H1 (cell line): Measurements from ENCODE around the gene ANKRD40. TPM values are rescaled to one million over a fixed set of nuclear protein-coding genes. Genes with fewer than 3 reads are reported as not detected.

Experiments
- CTCF ChIA-PET: fragments of 300-600 bp; sonication (Branson Sonifier 250); formaldehyde crosslinking; loops from one replicate; lab custom pipeline; 2021; ENCODE audit not compliant: partially characterized antibody; lab: Charles Lee
- POLR2A ChIA-PET: fragments of 300-600 bp; sonication (Branson Sonifier 250); formaldehyde crosslinking; loops from one replicate; lab custom pipeline; 2021; ENCODE audit warnings: inconsistent platforms; ENCODE audit not compliant: partially characterized antibody; lab: Charles Lee
- DNase-seq, 2 experiments: peaks; one replicate each; pipeline versions ENCODE4 v3.0.0 to v3.0.0-alpha.2; 2010 to 2022; ENCODE audit warnings: low spot score in 2 of 2, low read depth in 1 of 2, mixed read lengths in 1 of 2
- FAIRE-seq: peaks from 2 replicates; lab custom pipeline; 2011; peaks lifted over from hg19 to GRCh38; lab: Jason Lieb, UNC
- H2AFZ ChIP-seq: 2 replicates; pipeline ENCODE4 v1.8.1; 2012; ENCODE audit warnings: low read length, inconsistent platforms
- H2AK5ac ChIP-seq: 2 replicates; pipeline ENCODE4 v1.6.1; 2013; ENCODE audit warnings: low read depth, low read length
- H2BK120ac ChIP-seq: replicated peaks from 2 replicates; pipeline ENCODE3; 2013; ENCODE audit warnings: low read depth, low read length, inconsistent platforms
- H2BK12ac ChIP-seq: 2 replicates; pipeline ENCODE4 v1.6.1; 2013; ENCODE audit warnings: low read depth, low read length
- H2BK15ac ChIP-seq: 2 replicates; pipeline ENCODE4 v1.6.1; 2013; ENCODE audit warnings: low read length
- H2BK20ac ChIP-seq: 2 replicates; pipeline ENCODE4 v1.6.1; 2013; ENCODE audit warnings: low read length
- H2BK5ac ChIP-seq: 2 replicates; pipeline ENCODE4 v1.6.1; 2013; ENCODE audit warnings: low read depth, low read length
- H3K14ac ChIP-seq: 2 replicates; pipeline ENCODE4 v1.6.1; 2013; ENCODE audit warnings: inconsistent platforms; ENCODE audit not compliant: insufficient read length
- H3K18ac ChIP-seq: 2 replicates; pipeline ENCODE4 v1.6.1; 2013; ENCODE audit warnings: low read length; ENCODE audit errors: extremely low read depth
- H3K23ac ChIP-seq: 2 replicates; pipeline ENCODE4 v1.6.1; 2013; ENCODE audit warnings: inconsistent platforms; ENCODE audit not compliant: insufficient read length
- H3K23me2 ChIP-seq: 2 replicates; pipeline ENCODE4 v1.6.1; 2013; ENCODE audit warnings: low read depth, low read length
- H3K27ac ChIP-seq: 2 replicates; pipeline ENCODE4 v1.6.1; 2011; ENCODE audit warnings: low read depth, low read length, inconsistent platforms
- H3K27me3 ChIP-seq, 4 experiments: replicated peaks in 1 of 4; 1 replicate in 1 of 4; 2 replicates in 3 of 4; pipeline versions ENCODE4 v1.6.1 to v1.8.1; 2011 to 2013; ENCODE audit warnings: low read length in 3 of 4, mild to moderate bottlenecking in 3 of 4, inconsistent platforms in 2 of 4, mixed read lengths in 2 of 4, moderate library complexity in 1 of 4; ENCODE audit not compliant: control insufficient read depth in 3 of 4, insufficient read depth in 3 of 4; ENCODE audit errors: extremely low read depth in 1 of 4
- H3K36me3 ChIP-seq, 4 experiments: 2 replicates each; pipeline versions ENCODE4 v1.6.1 to v1.8.1; 2011 to 2013; ENCODE audit warnings: mild to moderate bottlenecking in 4 of 4, low read length in 3 of 4, moderate library complexity in 2 of 4, control low read depth in 1 of 4, inconsistent platforms in 1 of 4; ENCODE audit not compliant: insufficient read depth in 4 of 4, control insufficient read depth in 2 of 4
- H3K4ac ChIP-seq: replicated peaks from 2 replicates; pipeline ENCODE3; 2013; ENCODE audit warnings: low read length, low read depth, mixed read lengths, inconsistent platforms; ENCODE audit not compliant: insufficient read length
- H3K4me1 ChIP-seq, 4 experiments: replicated peaks in 1 of 4; 1 replicate in 1 of 4; 2 replicates in 3 of 4; pipeline versions ENCODE4 v1.6.1 to v1.8.1; 2011 to 2013; ENCODE audit warnings: low read length in 3 of 4, inconsistent platforms in 2 of 4, mixed read lengths in 1 of 4; ENCODE audit not compliant: insufficient read depth in 4 of 4, control insufficient read depth in 3 of 4
- H3K4me2 ChIP-seq, 2 experiments: 2 replicates each; pipeline versions ENCODE4 v1.6.1 to v1.8.1; 2011 to 2013; ENCODE audit warnings: low read depth in 2 of 2, low read length in 2 of 2, control low read depth in 1 of 2, inconsistent platforms in 1 of 2, mild to moderate bottlenecking in 1 of 2; ENCODE audit not compliant: insufficient read depth in 1 of 2
- H3K4me3 ChIP-seq, 4 experiments: fragments of 200-600, 300-600 bp in 1 of 4; sonication (generic), shearing (Covaris generic), sonication (Bioruptor Twin) in 1 of 4; 2 replicates each; pipeline versions ENCODE4 v1.5.1 to v1.8.1; 2011 to 2016; ENCODE audit warnings: low read length in 4 of 4, low read depth in 3 of 4, control low read depth in 2 of 4, inconsistent platforms in 2 of 4, mild to moderate bottlenecking in 2 of 4, mixed read lengths in 1 of 4, moderate library complexity in 1 of 4; ENCODE audit not compliant: insufficient read depth in 2 of 4; ENCODE audit errors: extremely low read depth in 1 of 4
- H3K56ac ChIP-seq: replicated peaks from 2 replicates; pipeline ENCODE3; 2013; ENCODE audit warnings: low read depth, mild to moderate bottlenecking, mixed read lengths, low read length, inconsistent platforms; ENCODE audit not compliant: insufficient read length
- H3K79me1 ChIP-seq: 2 replicates; pipeline ENCODE4 v1.6.1; 2013; ENCODE audit warnings: low read depth, low read length, control low read depth
- H3K79me2 ChIP-seq, 2 experiments: 2 replicates each; pipeline versions ENCODE4 v1.6.1 to v1.8.1; 2012 to 2013; ENCODE audit warnings: low read length in 2 of 2, mild to moderate bottlenecking in 2 of 2, inconsistent platforms in 1 of 2; ENCODE audit not compliant: insufficient read depth in 2 of 2, control insufficient read depth in 1 of 2
- H3K9ac ChIP-seq, 4 experiments: replicated peaks in 1 of 4; 1 replicate in 1 of 4; 2 replicates in 3 of 4; pipeline versions ENCODE4 v1.6.1 to v1.8.1; 2011 to 2013; ENCODE audit warnings: low read depth in 3 of 4, low read length in 3 of 4, control low read depth in 2 of 4, mild to moderate bottlenecking in 2 of 4, moderate library complexity in 2 of 4, inconsistent platforms in 1 of 4; ENCODE audit errors: extremely low read depth in 1 of 4
- H3K9me3 ChIP-seq, 2 experiments: 2 replicates each; pipeline versions ENCODE4 v1.6.1 to v1.8.1; 2012 to 2013; ENCODE audit warnings: mild to moderate bottlenecking in 2 of 2, moderate library complexity in 2 of 2, control low read depth in 1 of 2, inconsistent platforms in 1 of 2, low read depth in 1 of 2, low read length in 1 of 2, mixed read lengths in 1 of 2; ENCODE audit not compliant: insufficient read depth in 2 of 2
- H4K20me1 ChIP-seq, 2 experiments: replicated peaks in 1 of 2; 2 replicates each; pipeline versions ENCODE3 to v1.8.1; 2011 to 2013; ENCODE audit warnings: inconsistent platforms in 2 of 2, low read length in 2 of 2, mild to moderate bottlenecking in 1 of 2; ENCODE audit not compliant: insufficient read depth in 2 of 2, control insufficient read depth in 1 of 2
- H4K5ac ChIP-seq: 2 replicates; pipeline ENCODE4 v1.6.1; 2013; ENCODE audit warnings: low read length, low read depth, mixed read lengths, inconsistent platforms; ENCODE audit not compliant: insufficient read length
- H4K8ac ChIP-seq: 2 replicates; pipeline ENCODE4 v1.8.0; 2013; ENCODE audit warnings: mild to moderate bottlenecking, moderate library complexity, low read length, inconsistent platforms; ENCODE audit not compliant: insufficient read depth; ENCODE audit errors: extremely low read depth
- H4K91ac ChIP-seq: replicated peaks from 2 replicates; pipeline ENCODE3; 2013; ENCODE audit warnings: low read length, mixed read lengths, inconsistent platforms; ENCODE audit not compliant: insufficient read length
- BACH1 ChIP-seq: IDR thresholded peaks from 2 replicates; pipeline ENCODE4 v1.6.1; 2012; ENCODE audit warnings: low read length, improper control_type of control experiment
- BCL11A ChIP-seq, 2 experiments: IDR thresholded peaks; one replicate each; pipeline ENCODE4 v1.6.1; 2011; ENCODE audit warnings: low read depth in 2 of 2, low read length in 2 of 2, mild to moderate bottlenecking in 2 of 2
- JUND ChIP-seq: IDR thresholded peaks from 2 replicates; pipeline ENCODE4 v1.6.1; 2011; ENCODE audit warnings: mild to moderate bottlenecking, improper control_type of control experiment, low read length
- SRF ChIP-seq: IDR thresholded peaks from 2 replicates; pipeline ENCODE4 v1.6.1; 2011; ENCODE audit warnings: mild to moderate bottlenecking, low read depth, low read length, moderate library complexity
- SUZ12 ChIP-seq: fragments of 200-600 bp; sonication (generic); IDR thresholded peaks from 2 replicates; pipeline ENCODE4 v1.6.1; 2012; ENCODE audit warnings: mild to moderate bottlenecking, inconsistent platforms, low read length, moderate library complexity, mixed read lengths
- TCF12 ChIP-seq: IDR thresholded peaks from 2 replicates; pipeline ENCODE4 v1.6.1; 2011; ENCODE audit warnings: low read depth, mild to moderate bottlenecking, low read length
- YY1 ChIP-seq: IDR thresholded peaks from 2 replicates; pipeline ENCODE4 v1.6.1; 2011; ENCODE audit warnings: low read depth, mild to moderate bottlenecking, low read length
- ZNF274 ChIP-seq: IDR thresholded peaks from 2 replicates; pipeline ENCODE4 v1.7.0; 2012; ENCODE audit warnings: low read length, borderline replicate concordance; ENCODE audit errors: extremely low read depth
- WGBS, 2 experiments: shearing (Covaris generic) in 1 of 2; methylation state at CpG; one replicate each; pipeline versions ENCODE4 v1.1.6 to v1.1.7; 2013 to 2015; ENCODE audit warnings: low lambda C conversion rate in 2 of 2, mixed read lengths in 2 of 2, inconsistent platforms in 1 of 2, low coverage in 1 of 2, missing lambda C conversion rate in 1 of 2; ENCODE audit not compliant: insufficient replicate concordance in 2 of 2, insufficient coverage in 1 of 2, insufficient read length in 1 of 2; ENCODE audit errors: extremely low coverage in 1 of 2, missing lambda C conversion rate in 1 of 2; 5-methylcytosine and 5-hydroxymethylcytosine counted together
- polyA plus RNA-seq, 7 experiments: library from polyadenylated mRNA; depleted of rRNA in 3 of 7; stranded (reverse) in 5 of 7; unstranded in 2 of 7; fragments of >200 nt in 5 of 7; fragments of 200-250 nt in 2 of 7; gene quantifications; 1 replicate in 5 of 7; 2 replicates in 1 of 7; 4 replicates in 1 of 7; pipeline versions ENCODE4 v1.2.1 to v1.2.3, GENCODE V29; 2011 to 2013; ENCODE audit warnings: missing spikeins in 2 of 7, mixed read lengths in 2 of 7
- total RNA-seq: library from RNA; stranded (reverse); fragmentation: NEBNext Ultra II Directional; extraction: Animal tissue kit (Norgen Biotek cat#: 25700); gene quantifications from 2 replicates; pipeline ENCODE4 v1.2.1, GENCODE V29; 2021

ANKRD40 gene
- total and polyA plus RNA-seq, 2 of the 8 experiments (the other 6 are each of a cell fraction or from before 2014, with no cell fraction given), result 26.1 to 50.1 TPM

GRCh38 chr17:50653738-50654137 lies 54.0 kb downstream of the ANKRD40 start:
- H4K8ac ChIP-seq, result no peak overlapping the region
- H3K27me3 ChIP-seq, result no peaks in the 10 kb centered on the region
- no peak overlapping the region for H3K4me2 ChIP-seq
- H3K4me3 ChIP-seq, result no peak overlapping the region
- H3K4ac ChIP-seq, result no peak overlapping the region
- H2BK5ac ChIP-seq, result no peak overlapping the region
- DNase-seq, result no peak
- H3K36me3 ChIP-seq, result no peaks in the 10 kb centered on the region
- H2BK12ac ChIP-seq, result no peak overlapping the region
- no peak overlapping the region for H2BK20ac ChIP-seq
- POLR2A ChIA-PET, result no interaction called here
- no peak overlapping the region for H3K23ac ChIP-seq
- H3K27ac ChIP-seq, result no peak overlapping the region
- no peak overlapping the region for H3K9ac ChIP-seq
- no peak overlapping the region for H4K91ac ChIP-seq
- H2AK5ac ChIP-seq, result no peak overlapping the region
- H3K79me2 ChIP-seq, result no peaks in the 10 kb centered on the region
- H3K4me1 ChIP-seq, result no peaks in the 10 kb centered on the region
- no peak overlapping the region for H3K18ac ChIP-seq
- WGBS, 2 experiments, result 95% methylated on average over 2 of the region's 3 CpGs; no CpG with 5 or more reads in 1 of the 2 experiments
- H2AFZ ChIP-seq, result no peak overlapping the region
- H3K79me1 ChIP-seq, result no peaks in the 10 kb centered on the region
- H4K5ac ChIP-seq, result no peak overlapping the region
- H2BK120ac ChIP-seq, result no peak overlapping the region
- no peaks in the 10 kb centered on the region for H4K20me1 ChIP-seq
- no peak overlapping the region for H2BK15ac ChIP-seq
- no peak overlapping the region for H3K56ac ChIP-seq
- no peak for FAIRE-seq
- TF ChIP-seq SRF, result no peak
- no peak for TF ChIP-seq JUND
- no peak for TF ChIP-seq ZNF274
- no peak for TF ChIP-seq BACH1
- no peak for TF ChIP-seq BCL11A (IDR thresholded peaks at IDR 0.05; ENCODE audit: low read depth in 2 of 2, low read length in 2 of 2)
- TF ChIP-seq TCF12, result no peak
- TF ChIP-seq YY1, result no peak
- no peak for TF ChIP-seq SUZ12
- no peaks in the 10 kb centered on the region; a peak in 1 of 4 replicates for H3K9me3 ChIP-seq
- CTCF ChIA-PET, result interaction anchor here (1.0 to 2.4 kb wide), 4 partner anchors 15 to 83 kb away, joined by 3 to 10 read pairs (median 4); no protein-coding TSS in a partner anchor
- H3K14ac ChIP-seq, result no peak overlapping the region
- H3K23me2 ChIP-seq, result no peaks in the 10 kb centered on the region
